RPMI8226 (cell line): ENCODE data around the gene TMC1.

Experiments
- DNase-seq: peaks from one replicate; pipeline ENCODE4 v3.0.0-alpha.2; 2015

The TMC1 gene

DNA sequence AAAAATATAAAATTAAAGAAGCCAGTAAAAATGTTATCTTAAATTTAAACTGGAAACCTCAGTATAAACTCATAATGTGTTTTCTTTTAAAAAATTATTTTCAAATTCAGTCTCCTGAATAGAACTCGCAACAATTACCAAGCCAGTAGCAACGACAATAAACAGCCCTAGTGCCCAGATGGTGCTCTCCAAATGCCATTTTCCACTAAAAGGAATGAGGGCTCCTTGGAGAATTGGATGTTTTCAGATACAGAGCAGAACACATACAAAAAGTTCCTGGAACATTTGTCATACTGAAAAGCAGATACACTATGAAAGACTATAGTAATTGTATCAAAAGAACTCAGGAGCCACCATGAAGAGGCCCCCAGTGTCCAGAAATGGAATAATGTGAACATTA is 97.4 kb downstream of the TMC1 start:
- no peak for DNase-seq

DNA sequence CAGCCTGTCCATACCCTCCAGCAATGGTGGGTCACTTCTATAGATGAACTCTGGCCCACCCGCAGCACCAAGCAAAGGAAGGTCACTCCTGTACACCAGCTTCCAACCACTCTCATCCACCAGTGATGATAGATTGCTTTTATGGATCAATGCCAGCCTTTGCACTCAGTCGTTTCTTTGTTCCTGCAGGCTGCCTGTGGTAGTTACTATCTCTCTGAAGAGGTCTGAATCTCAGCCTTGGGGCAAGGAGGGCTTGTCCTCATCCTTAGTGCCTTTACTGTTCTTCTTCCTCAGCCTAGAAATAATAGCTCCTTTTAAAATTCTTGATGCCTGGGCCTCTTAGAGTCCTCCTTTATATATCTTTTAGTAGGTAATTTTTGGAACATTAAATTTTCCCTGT is 100.8 kb downstream of the TMC1 start:
- DNase-seq = no peak

DNA sequence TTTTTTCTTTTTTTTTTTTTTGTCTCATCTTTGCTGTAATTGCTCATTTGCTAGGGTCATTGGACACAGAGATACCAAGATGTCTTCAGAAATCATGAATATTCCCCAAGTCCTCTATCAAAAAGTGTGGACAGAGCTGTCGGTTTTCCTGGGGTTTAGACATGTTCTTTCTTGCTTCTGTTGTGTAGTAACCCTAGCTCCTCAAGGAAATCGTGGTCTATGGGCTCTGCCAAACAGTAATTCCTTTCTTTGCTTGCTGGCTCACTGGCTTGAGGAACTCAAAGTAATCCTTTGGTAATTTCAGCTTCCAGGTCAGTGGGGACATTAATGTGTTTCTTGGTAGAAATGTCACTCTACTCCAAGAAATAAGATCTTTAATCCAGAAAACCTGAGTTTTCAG is 101.7 kb downstream of the TMC1 start:
- DNase-seq = no peak

DNA sequence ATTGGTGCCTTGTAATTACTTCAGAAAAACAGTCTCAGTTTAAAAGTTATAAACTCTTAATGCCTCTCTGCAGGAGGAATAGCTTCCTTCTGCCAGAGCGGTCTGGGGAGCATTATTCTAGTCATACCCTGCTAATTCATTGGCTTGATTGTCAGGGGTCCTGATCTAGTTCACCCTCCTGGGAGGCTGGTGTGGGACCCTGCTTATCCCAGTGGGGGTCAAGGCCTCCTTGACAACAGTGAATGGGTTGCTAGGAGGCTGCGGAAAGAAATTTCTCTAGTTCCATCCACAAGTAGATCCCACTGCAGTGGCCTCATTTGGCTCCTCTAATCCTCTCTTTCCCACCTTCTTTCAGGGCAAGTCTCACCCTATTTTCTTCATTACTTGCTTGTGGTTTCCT is 105.7 kb downstream of the TMC1 start:
- no peak for DNase-seq

DNA sequence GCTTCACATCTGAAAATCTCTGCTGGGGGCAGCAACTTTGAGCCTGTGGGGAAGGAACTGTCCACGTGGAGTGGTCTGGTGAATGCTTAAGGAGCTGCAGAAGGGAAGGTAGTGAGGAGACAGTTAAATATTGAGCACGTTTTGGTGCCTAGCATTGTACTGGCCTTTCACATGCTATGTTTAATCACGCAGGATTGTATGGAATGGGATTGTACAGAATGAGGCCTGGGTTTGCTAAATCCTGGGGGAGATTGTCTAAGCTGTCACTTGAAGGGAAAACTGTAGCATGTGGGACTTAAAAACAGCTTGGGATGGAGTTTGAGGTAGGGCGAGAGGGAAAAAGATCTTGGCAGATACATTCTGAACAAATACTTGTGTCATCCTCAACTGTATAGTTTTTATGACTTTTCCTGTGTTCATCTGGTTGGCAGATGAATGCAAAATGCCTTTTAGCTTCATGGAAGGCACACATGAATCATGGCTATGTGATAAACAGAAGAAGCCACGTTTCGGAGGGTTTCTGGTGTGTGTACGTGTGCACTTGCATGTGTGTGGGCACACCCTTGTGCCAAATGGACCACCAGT is 106.6 kb downstream of the TMC1 start:
- DNase-seq = no peak

DNA sequence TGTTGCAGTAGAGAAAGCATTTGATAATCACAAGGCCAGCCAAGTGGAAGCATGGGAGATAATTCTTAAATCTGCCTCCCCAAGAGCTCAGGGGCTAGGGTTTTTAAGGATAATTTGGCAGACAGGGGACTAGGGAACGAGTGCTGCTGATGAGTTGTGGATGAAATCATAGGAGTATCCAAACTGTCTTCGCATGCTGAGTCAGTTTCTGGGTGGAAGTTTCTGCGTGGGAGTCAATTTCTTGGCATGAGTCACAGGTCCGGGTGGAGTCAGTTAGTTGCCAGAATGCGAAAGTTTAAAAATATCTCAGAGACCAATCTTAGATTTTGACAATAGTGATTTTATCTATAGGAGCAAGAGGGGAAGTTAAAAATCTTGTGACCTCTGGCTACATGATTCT is 112.6 kb downstream of the TMC1 start:
- no peak for DNase-seq

DNA sequence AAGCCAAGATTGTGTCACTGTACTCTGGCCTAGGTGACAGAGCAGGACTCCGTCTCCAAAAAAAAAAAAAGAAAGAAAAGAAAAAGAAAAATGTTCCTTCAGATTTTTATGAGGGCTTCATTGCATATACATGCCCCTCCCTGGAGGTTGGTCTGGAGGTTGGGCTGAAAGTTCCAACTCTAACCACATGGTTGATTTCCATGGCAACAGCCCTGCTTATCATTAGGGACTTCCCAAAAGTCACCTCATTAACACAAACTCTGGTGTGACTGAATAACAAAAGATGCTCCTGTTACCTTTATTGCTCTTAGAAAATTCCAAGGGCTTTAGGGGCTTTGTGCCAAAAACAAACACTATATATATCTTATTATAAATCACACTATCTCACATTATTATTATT is 113.8 kb downstream of the TMC1 start:
- DNase-seq = no peak

DNA sequence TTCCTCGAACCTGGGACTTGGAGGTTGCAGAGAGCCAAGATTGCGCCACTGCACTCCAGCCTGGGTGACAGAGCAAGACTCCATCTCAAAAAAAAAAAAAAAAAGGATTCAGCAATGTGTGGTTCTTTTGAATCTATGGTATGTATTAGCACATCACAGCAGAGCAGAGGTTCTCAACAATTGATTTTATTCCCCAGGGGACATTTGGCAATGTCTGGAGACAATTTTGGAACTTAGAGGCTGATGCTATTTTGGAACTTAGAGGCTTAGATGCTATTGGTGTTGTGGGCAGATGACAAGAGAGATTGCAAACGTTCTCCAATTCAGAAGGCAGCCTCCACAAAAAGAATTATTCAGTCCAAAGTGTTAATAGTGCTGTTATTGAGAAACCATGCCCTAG is 115.2 kb downstream of the TMC1 start:
- no peak for DNase-seq

DNA sequence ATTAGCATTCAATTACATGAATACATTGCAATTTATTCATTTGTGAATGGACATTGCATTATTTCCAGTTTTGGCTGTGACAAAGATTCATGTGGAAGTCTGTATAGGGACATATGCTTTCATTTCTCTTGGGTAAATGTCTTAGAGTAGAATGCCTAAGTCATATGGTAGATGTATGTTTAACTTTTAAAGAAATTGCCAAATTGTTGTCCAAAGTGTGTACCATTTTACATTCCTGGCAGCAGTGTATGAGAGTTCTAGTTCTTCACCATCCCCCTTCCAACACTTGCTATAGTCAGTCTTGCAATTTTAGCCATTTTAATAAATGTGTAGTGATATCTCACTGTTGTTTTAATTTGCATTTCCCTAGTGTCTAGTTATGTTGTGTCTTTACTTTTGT is 122.2 kb downstream of the TMC1 start:
- DNase-seq = no peak

DNA sequence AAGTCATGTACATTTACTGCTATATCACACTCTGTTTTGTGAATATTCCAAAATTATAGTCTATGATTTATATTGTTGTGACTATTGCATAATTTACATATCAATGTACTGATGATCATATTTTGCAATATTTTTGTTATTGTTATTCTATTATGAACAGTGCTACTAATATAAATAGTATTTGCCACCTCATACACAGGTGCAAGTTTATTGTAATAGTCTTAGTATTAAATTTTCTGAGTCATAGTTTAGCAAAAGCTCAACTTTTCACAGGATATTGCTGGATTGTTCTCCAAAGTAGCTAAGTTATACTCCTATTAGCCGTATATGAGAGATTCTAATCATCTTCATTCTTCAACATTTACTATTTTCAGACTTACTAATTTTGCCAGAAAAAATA is 124.7 kb downstream of the TMC1 start:
- DNase-seq = no peak

DNA sequence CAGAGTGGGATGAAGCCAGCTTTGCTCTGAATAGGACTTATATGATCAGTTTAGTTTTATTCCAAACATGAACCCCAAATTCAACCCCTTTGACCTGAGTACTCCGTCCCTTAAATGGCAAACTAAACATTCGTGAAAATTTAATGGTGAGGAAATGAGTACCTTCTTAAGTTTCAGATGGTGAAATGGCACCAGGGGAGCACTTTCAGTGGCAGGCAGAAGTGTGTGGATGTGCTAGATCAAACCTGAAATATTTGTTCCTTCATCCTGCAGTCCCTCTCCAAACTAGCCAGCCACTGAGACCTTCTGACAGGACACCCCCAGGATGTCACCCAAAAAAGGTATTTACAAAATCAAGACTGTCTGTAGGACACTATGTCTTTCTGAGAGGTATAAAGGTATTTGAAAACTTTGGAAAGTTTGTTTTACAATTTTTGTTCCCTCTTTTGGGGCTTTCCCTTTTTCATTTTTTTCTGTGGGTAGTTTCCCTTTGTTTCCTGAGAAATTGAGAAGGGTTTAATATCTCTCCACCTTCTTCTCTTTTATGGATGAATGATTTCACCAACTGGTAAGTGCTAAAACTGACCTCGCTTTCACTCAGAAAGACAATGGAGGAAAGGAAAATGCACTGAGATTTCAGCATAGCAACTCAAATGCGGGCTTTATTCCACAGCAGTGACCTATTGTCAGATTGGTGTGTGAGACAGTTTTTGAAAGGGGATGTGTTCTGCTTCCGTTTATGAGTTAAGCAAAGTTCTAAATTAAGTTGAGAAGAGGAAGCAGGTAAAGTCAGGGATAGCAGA is 127.1 kb downstream of the TMC1 start:
- no peak for DNase-seq

DNA sequence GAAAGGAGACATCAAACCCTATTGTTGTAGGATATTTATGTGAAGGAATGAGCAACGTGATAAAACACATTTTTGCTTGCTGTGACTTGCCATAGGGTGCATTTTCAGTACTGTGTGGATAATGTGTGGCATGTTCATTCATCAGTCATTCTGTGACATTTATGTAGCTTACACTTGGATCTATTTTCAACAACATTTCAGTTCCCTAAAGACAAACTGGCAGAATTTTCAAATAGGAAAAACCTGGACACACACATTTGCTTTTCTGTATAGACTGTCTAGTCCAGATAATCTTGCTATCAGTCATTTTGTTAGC is 127.7 kb downstream of the TMC1 start:
- DNase-seq = no peak

DNA sequence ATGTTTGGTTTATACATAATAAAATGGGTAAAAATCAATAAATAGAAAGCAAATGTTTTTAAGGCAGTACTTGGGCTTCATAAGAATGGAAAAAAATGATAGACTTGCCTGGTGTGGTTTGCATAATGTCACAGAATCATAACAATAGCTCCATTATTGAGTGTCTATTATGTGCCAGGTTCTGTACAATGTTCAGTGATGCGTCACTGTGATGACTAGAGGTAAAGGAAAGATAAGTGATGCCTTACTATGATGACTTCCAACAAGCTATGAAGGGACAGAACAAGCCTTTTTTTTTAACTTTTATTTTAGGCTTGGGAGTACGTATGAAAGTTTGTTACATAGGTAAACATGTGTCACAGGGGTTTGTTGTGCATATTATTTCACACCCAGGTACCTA is 128.8 kb downstream of the TMC1 start:
- DNase-seq = no peak

DNA sequence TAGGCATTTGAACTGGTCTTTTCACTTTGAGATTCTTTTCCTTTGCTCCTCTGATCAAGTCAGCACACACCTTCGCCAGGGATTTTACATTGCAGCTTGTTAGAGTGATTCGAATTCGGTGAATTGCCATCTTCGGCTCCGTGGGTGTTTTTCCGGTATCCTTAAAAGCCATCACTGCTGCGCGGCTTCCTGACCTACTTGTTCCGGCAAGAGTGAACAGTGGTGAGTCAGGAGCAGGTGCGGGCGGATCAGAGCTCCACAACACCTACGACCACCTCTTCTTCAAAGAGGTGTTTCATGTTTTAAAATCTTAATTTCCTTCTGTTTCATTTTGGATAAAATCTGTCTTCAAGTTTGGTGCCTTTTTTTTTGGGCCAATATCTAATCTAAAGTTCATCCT is 134.6 kb downstream of the TMC1 start:
- no peak for DNase-seq

DNA sequence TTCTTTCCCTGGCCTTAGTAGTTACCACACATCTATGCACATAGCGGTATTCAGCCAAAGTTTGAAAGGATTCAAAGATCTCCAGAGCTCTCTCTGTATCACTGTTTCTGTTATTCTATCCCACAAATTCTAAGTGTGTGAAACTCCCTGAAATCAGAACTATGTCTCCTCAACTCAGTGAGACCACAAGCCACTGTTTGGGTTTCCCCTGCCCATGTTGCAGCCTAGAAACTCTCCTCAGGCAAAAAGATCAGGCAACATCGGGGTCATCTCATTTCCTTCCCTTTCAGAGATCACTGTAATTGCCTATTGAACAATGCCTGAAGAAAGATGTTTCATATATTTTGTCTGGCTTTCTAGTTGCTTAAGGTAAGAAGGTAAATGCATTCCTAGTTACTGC is 135.6 kb downstream of the TMC1 start:
- no peak for DNase-seq

DNA sequence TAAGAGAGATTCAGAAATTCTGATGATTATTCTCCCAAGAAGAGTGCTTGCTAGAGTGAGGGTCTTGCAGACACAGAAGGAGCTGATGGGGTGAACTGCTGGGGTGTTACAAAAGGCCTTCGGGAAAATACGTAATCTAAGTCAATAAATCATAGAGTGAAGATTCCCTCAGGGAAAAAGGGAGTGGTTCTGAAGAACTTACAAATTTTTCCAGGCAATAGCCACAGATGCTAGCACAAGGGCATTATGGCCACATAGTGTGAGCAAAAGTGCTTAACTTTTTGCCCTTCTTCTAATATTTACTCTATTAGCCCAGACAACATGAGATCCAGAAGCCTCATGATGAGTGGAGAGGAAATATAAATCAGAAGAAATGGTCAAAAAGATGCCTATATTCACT is 137.3 kb downstream of the TMC1 start:
- DNase-seq = no peak

DNA sequence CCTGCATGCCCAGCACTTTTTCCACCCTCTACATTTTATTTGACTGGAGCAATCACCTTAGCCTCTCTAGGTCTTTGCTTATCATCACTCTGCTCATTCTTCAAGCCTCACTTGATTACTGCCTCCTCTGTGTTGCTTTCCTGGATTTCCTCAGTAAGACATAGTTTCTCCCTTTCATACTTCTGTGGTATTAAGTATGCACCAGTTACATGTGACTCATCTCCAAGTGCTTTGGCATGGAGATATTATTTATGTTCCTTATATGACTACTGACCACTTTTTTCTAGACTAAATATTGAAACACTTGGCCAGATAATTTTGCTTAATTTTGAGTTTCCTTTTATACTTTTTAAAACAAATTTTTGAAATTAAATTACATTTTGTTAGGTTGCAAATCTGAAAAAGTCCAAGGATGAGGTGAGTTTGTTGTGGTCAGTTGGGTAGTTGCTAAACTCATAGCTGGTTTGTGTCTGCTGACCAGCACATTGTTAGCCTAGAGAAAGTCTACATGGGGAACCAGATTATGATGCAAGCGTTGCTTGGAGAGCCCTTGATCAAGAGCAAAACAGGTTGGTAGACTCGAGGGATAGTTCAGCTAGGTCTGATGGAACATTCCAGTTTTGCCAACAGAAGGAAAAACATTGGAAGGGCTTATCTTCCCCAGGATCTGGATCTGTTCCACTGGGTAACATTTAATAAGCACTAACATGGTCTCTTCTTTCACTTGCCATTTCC is 140.2 kb downstream of the TMC1 start:
- DNase-seq = no peak

DNA sequence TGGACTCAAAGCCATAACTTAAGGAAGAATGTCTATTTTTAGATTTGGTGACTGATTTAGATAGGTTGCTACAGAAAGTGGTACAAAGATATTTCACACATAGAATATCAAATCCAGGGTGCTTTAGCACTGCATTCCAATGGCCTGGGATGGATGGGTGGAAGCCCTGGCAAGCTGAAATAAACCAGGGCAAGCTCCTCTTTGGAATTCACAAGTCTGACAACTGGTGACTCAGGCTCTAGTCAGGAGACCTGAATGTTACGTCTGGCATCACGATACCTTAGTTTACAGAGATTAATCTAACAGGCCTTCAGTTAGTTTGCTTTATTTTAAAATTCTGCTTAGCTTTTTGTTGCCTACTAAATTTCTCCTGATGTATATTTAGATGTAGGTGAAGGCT is 144.0 kb downstream of the TMC1 start:
- DNase-seq = no peak

DNA sequence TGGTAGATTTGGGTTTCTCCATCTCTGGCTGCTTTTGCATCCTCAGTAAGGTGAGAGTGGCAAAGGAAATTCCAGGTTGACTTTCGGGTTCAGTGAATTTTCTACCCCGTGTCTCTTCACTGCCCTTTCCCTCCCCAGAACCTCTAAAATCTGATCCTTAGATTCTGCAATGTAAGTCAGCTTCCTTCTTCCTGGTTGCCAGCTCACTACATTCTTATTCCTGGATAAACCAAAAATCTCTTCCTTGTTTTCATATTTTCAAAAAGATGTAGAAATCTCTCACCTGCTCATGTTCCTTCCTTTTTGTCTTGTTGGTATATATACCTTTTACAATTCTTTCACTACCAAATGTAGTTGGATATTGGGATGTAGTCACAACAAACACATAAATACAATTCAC is 145.8 kb downstream of the TMC1 start:
- no peak for DNase-seq

DNA sequence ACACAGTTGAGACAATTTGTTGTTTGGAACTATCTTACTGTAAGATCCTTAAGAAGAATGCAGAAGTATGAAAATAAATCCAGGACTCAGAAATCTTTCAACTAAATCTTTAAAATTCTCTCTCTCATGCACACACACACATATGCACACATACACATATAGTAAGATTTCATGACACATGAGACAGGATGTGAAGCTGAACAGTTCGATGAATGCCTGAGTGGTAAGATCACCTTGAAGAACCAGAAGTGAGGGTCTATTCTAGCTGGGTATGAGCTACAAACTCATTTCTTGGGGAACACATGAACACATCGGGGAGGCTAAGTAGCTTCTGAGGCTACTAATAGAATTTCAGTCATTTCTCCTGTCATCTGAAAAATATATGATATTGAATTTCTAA is 153.6 kb downstream of the TMC1 start:
- DNase-seq = no peak

DNA sequence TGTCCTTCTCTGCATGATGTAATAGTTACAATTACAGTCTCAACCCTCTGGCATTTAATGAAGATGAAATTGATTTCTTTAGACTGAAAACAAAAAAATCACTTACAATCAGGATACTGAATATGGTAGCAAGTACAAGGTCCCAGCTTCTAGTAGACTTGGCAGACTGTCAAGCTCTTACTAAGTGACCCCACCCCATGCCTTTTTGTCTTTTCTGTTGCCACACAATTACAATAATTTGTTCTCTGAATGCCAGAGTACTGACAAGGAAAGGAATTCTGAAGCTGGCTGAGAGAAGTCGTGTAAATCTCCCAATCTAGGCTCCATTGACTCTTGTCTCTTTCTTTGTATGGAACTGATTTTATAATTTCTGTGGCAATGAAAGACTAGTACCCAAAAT is 154.2 kb downstream of the TMC1 start:
- no peak for DNase-seq

DNA sequence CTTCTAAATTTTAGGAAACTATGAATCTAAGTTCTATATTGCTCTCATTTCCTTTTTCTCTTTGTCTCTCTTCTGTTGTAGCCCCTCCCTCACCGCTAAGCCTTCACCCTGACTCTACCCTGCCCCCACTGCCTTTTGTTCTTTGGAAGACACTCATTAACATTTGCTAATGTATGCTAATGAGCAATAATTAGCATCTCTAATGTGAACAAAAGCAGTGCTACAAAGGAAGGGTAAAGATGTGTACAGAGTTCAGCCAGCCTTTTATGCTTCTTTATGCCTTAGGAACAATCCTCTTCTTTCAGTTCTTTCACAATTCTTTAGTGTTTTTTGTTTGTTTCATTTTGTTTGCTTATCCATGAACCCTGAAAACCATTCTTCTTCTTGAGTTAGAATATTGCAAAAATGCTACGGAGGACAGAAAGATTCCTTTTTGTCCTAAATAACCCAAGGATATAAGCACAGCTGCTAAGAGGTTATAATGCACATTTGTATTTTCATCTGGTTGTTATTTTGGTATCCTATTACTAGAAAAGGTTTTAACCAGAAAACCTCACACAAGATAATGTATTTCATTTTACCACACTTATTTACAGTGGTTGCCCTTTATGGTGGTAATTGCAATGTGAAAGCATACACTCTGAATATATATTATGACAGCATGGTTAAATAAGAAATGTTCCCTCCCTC is 159.3 kb downstream of the TMC1 start:
- DNase-seq = no peak

DNA sequence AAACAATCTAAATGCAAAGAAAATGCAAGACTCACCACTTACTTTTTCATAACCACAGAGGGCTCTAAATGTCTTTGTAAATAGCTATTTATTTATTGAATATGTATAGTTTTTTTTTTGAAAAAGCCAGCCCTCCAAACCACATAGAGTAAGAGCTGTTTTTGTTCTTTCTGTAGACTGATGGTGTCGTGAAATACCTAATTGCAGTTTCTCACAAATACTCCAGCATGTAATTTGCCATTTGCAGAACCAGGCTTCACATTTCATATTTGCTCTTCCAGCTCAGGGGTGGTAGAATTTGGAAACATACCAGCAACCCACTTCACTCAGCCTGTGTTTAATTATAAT is 159.8 kb downstream of the TMC1 start:
- no peak for DNase-seq

DNA sequence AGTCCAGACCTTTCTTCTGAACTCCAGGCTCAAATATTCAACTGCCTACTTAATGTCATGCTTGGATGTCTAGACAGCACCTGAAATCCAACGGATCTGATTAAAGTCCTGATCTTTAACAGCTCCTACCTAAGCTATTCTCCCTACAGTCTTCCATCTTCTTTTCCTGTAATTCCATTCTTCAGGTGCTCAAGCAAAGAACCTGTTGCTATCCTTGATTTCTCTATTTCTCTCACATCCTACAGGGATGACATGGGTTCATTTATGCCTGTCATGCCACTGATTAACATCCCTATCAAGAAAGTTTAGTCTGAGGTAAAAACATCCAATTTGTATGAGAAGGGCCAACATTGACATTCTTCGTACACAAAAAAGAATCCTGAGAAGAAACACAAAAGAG is 163.2 kb downstream of the TMC1 start:
- no peak for DNase-seq
